Kidney epithelial cell (primary cell): ENCODE data around the gene SRPK3. TPM values are rescaled to one million over a fixed set of nuclear protein-coding genes. Genes with fewer than 3 reads are reported as not detected.

Source experiments
- DNase-seq: peaks from one replicate; pipeline ENCODE4 v3.0.0-alpha.2; 2010; ENCODE audit warnings: low read depth
- H3K27me3 ChIP-seq: 2 replicates; pipeline ENCODE4 v1.6.0; 2011; ENCODE audit warnings: low read length; ENCODE audit not compliant: control insufficient read depth, insufficient read depth
- H3K36me3 ChIP-seq: 2 replicates; pipeline ENCODE4 v1.5.1; 2011; ENCODE audit warnings: low read length; ENCODE audit not compliant: control insufficient read depth, insufficient read depth
- H3K4me3 ChIP-seq: 2 replicates; pipeline ENCODE4 v1.5.1; 2011; ENCODE audit warnings: low read depth, mild to moderate bottlenecking, control low read depth, low read length
- CTCF ChIP-seq: IDR thresholded peaks from 2 replicates; pipeline ENCODE4 v1.5.1; 2011; ENCODE audit warnings: mild to moderate bottlenecking, moderate library complexity, low read length, control low read depth, inconsistent platforms; ENCODE audit not compliant: insufficient read depth, poor library complexity, severe bottlenecking
- total RNA-seq: library from RNA; depleted of rRNA; stranded (reverse); fragments of >200 nt; gene quantifications from 2 replicates; pipeline ENCODE4 v1.2.3, GENCODE V29; 2015

The SRPK3 gene
- total RNA-seq, 1 donor from 2014 or later = 0.08 TPM

GRCh38 chrX:153770601-153771414 is 10.0 kb upstream of the SRPK3 start:
- Histone ChIP-seq H3K4me3 (no peak overlapping the region), H3K27me3 (no peaks in the 10 kb centered on the region), H3K36me3 (no peaks in the 10 kb centered on the region)
- DNase-seq = no peak
- no peak for TF ChIP-seq CTCF

- TF ChIP-seq CTCF = no peak
- DNase-seq = no peak
- no peak overlapping the region for H3K4me3 ChIP-seq
- H3K36me3 ChIP-seq = no peaks in the 10 kb centered on the region
- H3K27me3 ChIP-seq = no peaks in the 10 kb centered on the region
These were observed 9.2 kb upstream of the SRPK3 start for GRCh38 chrX:153771415-153772315.

GRCh38 chrX:153772316-153773217 is 8.3 kb upstream of the SRPK3 start:
- DNase-seq = no peak
- H3K4me3 ChIP-seq = no peak overlapping the region
- no peak for TF ChIP-seq CTCF
- no peaks in the 10 kb centered on the region for H3K36me3 ChIP-seq
- H3K27me3 ChIP-seq = no peaks in the 10 kb centered on the region

GRCh38 chrX:153773218-153773611 is 7.6 kb upstream of the SRPK3 start:
- H3K27me3 ChIP-seq = no peaks in the 10 kb centered on the region
- no peak for TF ChIP-seq CTCF
- H3K4me3 ChIP-seq = no peak overlapping the region
- DNase-seq = no peak
- no peaks in the 10 kb centered on the region for H3K36me3 ChIP-seq

- Histone ChIP-seq H3K27me3 (no peaks in the 10 kb centered on the region), H3K4me3 (no peak overlapping the region), H3K36me3 (no peaks in the 10 kb centered on the region)
- DNase-seq = no peak
- TF ChIP-seq CTCF = no peak
These were observed 6.9 kb upstream of the SRPK3 start for GRCh38 chrX:153773741-153774575.
